ENCODE data around the gene STX8.

STX8 gene

DNA sequence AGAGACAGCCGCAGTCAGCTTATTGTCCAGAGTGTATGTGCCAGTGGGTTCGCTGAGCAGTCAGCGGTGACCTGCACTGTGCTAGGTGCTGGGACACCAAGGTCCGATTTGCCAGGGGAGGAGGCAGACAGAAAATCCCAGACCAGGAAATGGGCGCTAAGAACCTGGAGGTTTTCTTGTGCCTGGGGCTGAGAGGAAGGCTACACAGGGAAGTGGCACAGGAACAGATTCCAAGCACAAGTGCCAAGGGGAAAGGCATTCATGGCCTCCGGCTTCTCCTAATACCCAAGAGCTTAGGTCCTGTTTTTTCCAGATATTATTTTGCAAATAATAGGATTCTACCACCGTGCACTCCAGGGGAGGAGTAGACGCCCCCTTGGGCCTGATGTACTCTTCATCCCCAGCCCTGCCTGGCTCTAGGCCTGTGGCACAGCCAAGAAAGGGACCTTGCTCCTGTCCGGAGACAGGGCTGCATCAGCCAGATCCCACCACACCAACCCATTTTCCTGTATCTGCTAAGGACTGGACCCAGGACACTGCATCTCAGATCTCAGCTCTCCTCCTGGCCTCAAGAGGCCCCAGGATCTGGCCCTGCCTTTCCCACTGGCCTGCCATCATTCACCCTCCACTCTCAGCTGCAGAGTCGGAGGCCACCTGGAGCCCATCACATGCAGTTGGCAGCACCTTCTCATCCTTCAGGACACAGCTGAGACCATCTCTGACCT, 367.1 kb downstream of the STX8 start:
- no peak for ATAC-seq (ENCODE audit: insufficient read depth, low read depth)
- Histone ChIP-seq H3K4me2 (ENCODE audit: insufficient read depth, low read length) (no peak overlapping the region), H3K4me3 (ENCODE audit: low read depth in 1 of 2, low read length in 2 of 2) (no peak overlapping the region), H4K20me1 (ENCODE audit: insufficient read depth, low read length) (no peaks in the 10 kb centered on the region), H3K79me2 (ENCODE audit: insufficient read depth, low read length) (no peaks in the 10 kb centered on the region), H3K9ac (ENCODE audit: low read depth, low read length) (no peak overlapping the region), H2AFZ (ENCODE audit: low read depth, low read length) (no peak overlapping the region), H3K27me3 (ENCODE audit: insufficient read depth, low read length, poor library complexity) (no peaks in the 10 kb centered on the region), H3K9me3 (ENCODE audit: insufficient read depth, low read length, severe bottlenecking) (no peaks in the 10 kb centered on the region), H3K36me3 (ENCODE audit: insufficient read depth, low read length) (no peaks in the 10 kb centered on the region), H3K4me1 (ENCODE audit: insufficient read depth, low read length) (no peaks in the 10 kb centered on the region), H3K27ac (ENCODE audit: low read length) (no peak overlapping the region)
- no peak for DNase-seq
- no peak for TF ChIP-seq EZH2 (IDR thresholded peaks at IDR 0.05; ENCODE audit: borderline replicate concordance, low read depth, low read length, severe bottlenecking)
- TF ChIP-seq, protein P1, sequence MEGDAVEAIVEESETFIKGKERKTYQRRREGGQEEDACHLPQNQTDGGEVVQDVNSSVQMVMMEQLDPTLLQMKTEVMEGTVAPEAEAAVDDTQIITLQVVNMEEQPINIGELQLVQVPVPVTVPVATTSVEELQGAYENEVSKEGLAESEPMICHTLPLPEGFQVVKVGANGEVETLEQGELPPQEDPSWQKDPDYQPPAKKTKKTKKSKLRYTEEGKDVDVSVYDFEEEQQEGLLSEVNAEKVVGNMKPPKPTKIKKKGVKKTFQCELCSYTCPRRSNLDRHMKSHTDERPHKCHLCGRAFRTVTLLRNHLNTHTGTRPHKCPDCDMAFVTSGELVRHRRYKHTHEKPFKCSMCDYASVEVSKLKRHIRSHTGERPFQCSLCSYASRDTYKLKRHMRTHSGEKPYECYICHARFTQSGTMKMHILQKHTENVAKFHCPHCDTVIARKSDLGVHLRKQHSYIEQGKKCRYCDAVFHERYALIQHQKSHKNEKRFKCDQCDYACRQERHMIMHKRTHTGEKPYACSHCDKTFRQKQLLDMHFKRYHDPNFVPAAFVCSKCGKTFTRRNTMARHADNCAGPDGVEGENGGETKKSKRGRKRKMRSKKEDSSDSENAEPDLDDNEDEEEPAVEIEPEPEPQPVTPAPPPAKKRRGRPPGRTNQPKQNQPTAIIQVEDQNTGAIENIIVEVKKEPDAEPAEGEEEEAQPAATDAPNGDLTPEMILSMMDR (IDR thresholded peaks at IDR 0.05; ENCODE audit: borderline replicate concordance, extremely low read depth, low read length, poor library complexity, severe bottlenecking): no peak

DNA sequence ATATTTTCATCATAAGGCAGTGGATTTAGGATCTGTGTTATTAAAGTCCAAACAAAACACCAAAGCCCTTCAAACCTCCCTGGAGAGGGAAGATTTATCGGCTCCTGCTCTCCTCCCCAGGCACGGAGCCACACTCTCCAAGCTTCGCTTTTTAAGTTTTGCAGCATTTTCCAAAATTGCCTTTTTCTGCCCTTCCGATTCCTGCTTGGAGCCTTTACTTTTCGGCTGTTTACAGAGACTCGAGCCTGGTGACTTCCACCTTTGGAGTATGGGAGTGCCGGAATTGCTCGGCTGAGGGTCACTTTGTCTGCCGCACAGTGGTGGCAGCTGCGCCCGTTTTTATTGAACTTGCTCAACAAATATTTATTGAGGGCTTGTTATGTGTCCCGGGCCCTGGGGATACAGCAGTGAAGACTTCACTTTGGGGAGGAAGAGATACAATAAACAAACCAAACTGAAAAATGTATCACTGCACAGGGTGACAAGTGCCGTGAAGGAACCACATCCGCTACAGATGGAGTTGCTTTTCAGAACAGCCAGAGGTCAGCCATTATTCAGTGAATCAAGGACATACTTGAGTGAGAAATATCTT, 368.8 kb downstream of the STX8 start:
- no peaks in the 10 kb centered on the region for H4K20me1 ChIP-seq (ENCODE audit: insufficient read depth, low read length)
- H3K27me3 ChIP-seq (ENCODE audit: insufficient read depth, low read length, poor library complexity): no peaks in the 10 kb centered on the region
- no peak overlapping the region for H3K9ac ChIP-seq (ENCODE audit: low read depth, low read length)
- H3K4me2 ChIP-seq (ENCODE audit: insufficient read depth, low read length): no peak overlapping the region
- H3K4me1 ChIP-seq (ENCODE audit: insufficient read depth, low read length): no peaks in the 10 kb centered on the region
- TF ChIP-seq, protein P1 (IDR thresholded peaks at IDR 0.05; ENCODE audit: borderline replicate concordance, extremely low read depth, low read length, poor library complexity, severe bottlenecking): no peak
- no peak for TF ChIP-seq EZH2 (IDR thresholded peaks at IDR 0.05; ENCODE audit: borderline replicate concordance, low read depth, low read length, severe bottlenecking)
- no peak overlapping the region for H2AFZ ChIP-seq (ENCODE audit: low read depth, low read length)
- no peaks in the 10 kb centered on the region for H3K9me3 ChIP-seq (ENCODE audit: insufficient read depth, low read length, severe bottlenecking)
- H3K79me2 ChIP-seq (ENCODE audit: insufficient read depth, low read length): no peaks in the 10 kb centered on the region
- no peak for DNase-seq
- H3K36me3 ChIP-seq (ENCODE audit: insufficient read depth, low read length): no peaks in the 10 kb centered on the region
- ATAC-seq (ENCODE audit: insufficient read depth, low read depth): no peak
- H3K4me3 ChIP-seq (ENCODE audit: low read depth in 1 of 2, low read length in 2 of 2): no peak overlapping the region
- H3K27ac ChIP-seq (ENCODE audit: low read length): no peak overlapping the region

- H3K4me2 ChIP-seq (ENCODE audit: insufficient read depth, low read length): no peak overlapping the region
Measured at GRCh38 chr17:9206410-9206703, 369.3 kb downstream of the STX8 start.

More at GRCh38 chr17:9206410-9206703, 369.3 kb downstream of the STX8 start:
- no peak overlapping the region for H3K4me3 ChIP-seq (ENCODE audit: low read depth in 1 of 2, low read length in 2 of 2)
- H4K20me1 ChIP-seq (ENCODE audit: insufficient read depth, low read length): no peaks in the 10 kb centered on the region
- no peak for TF ChIP-seq EZH2 (IDR thresholded peaks at IDR 0.05; ENCODE audit: borderline replicate concordance, low read depth, low read length, severe bottlenecking)
- TF ChIP-seq, protein P1 (IDR thresholded peaks at IDR 0.05; ENCODE audit: borderline replicate concordance, extremely low read depth, low read length, poor library complexity, severe bottlenecking): no peak
- no peaks in the 10 kb centered on the region for H3K9me3 ChIP-seq (ENCODE audit: insufficient read depth, low read length, severe bottlenecking)
- H3K4me1 ChIP-seq (ENCODE audit: insufficient read depth, low read length): no peaks in the 10 kb centered on the region
- no peak overlapping the region for H3K9ac ChIP-seq (ENCODE audit: low read depth, low read length)
- DNase-seq: no peak
- no peaks in the 10 kb centered on the region for H3K36me3 ChIP-seq (ENCODE audit: insufficient read depth, low read length)
- H3K79me2 ChIP-seq (ENCODE audit: insufficient read depth, low read length): no peaks in the 10 kb centered on the region
- no peak for ATAC-seq (ENCODE audit: insufficient read depth, low read depth)
- H2AFZ ChIP-seq (ENCODE audit: low read depth, low read length): no peak overlapping the region
- H3K27ac ChIP-seq (ENCODE audit: low read length): no peak overlapping the region
- no peaks in the 10 kb centered on the region for H3K27me3 ChIP-seq (ENCODE audit: insufficient read depth, low read length, poor library complexity)

Measured in DND-41 (cell line).